ENCODE measurements around the gene POLR3B. TPM values are rescaled to one million over a fixed set of nuclear protein-coding genes. Genes with fewer than 3 reads are reported as not detected.

POLR3B gene
- polyA plus RNA-seq, 1 donor (not counting 4 experiments of a cell fraction or from before 2014, with no cell fraction given) = 13.9 TPM

DNA sequence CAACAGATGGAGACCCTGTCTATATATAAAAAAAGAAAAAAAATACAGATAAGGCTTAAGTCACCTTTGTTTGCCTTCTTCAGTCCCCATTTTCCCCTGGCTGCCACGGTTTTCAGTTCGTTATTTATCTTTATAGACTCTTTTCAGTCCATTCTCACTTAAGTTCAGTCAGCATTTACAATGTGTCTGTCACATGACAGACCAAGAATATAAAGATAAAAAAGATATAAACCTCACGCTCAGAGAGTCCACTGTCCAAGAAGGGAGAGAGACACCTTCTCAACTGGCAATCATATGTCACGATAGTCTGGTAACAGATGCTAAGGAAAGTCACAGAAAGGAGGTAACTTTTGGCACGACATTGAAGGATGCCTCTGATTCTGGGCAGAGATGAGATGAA, 13.4 kb upstream of the POLR3B start:
- Histone ChIP-seq H3K27ac (ENCODE audit: control insufficient read depth, insufficient read depth, low read length) (no peak overlapping the region), H3K27me3 (ENCODE audit: control insufficient read depth, extremely low read depth, insufficient read depth, low read length) (no peaks in the 10 kb centered on the region), H3K9me3 (ENCODE audit: control insufficient read depth, low read depth, low read length) (no peaks in the 10 kb centered on the region), H3K4me1 (ENCODE audit: control insufficient read depth, extremely low read depth, insufficient read depth, low read length) (peaks cover 11% of the 10 kb centered on the region), H3K4me3 (ENCODE audit: control insufficient read depth in 2 of 3, extremely low read depth in 1 of 3, insufficient read depth in 2 of 3, low read depth in 1 of 3, low read length in 3 of 3) (no peak overlapping the region), H3K79me2 (ENCODE audit: control insufficient read depth, insufficient read depth, low read length) (no peaks in the 10 kb centered on the region), H3K9me1 (ENCODE audit: control insufficient read depth, extremely low read depth, insufficient read depth, low read length) (no peaks in the 10 kb centered on the region), H2AFZ (ENCODE audit: control insufficient read depth, low read length) (no peak overlapping the region), H3K36me3 (ENCODE audit: control insufficient read depth in 2 of 2, extremely low read depth in 1 of 2, insufficient read depth in 2 of 2, low read length in 2 of 2) (no peaks in the 10 kb centered on the region), H3K4me2 (ENCODE audit: control insufficient read depth, extremely low read depth, insufficient read depth, low read depth, low read length) (no peak overlapping the region), H3K9ac (ENCODE audit: control insufficient read depth, extremely low read depth, insufficient read depth, low read length) (no peak overlapping the region), H4K20me1 (ENCODE audit: control insufficient read depth, extremely low read depth, insufficient read depth, low read length) (no peaks in the 10 kb centered on the region)
- FAIRE-seq (no peak), DNase-seq (ENCODE audit: low read depth, low spot score) (no peak)
- dilution Hi-C loops (cut with MboI; ENCODE audit: extremely low pct_ligation_motif_present, low sequenced_read_pairs) = no loop called here
- no peak for TF ChIP-seq EZH2 (IDR thresholded peaks at IDR 0.05; ENCODE audit: low read length)
- TF ChIP-seq, protein P1, sequence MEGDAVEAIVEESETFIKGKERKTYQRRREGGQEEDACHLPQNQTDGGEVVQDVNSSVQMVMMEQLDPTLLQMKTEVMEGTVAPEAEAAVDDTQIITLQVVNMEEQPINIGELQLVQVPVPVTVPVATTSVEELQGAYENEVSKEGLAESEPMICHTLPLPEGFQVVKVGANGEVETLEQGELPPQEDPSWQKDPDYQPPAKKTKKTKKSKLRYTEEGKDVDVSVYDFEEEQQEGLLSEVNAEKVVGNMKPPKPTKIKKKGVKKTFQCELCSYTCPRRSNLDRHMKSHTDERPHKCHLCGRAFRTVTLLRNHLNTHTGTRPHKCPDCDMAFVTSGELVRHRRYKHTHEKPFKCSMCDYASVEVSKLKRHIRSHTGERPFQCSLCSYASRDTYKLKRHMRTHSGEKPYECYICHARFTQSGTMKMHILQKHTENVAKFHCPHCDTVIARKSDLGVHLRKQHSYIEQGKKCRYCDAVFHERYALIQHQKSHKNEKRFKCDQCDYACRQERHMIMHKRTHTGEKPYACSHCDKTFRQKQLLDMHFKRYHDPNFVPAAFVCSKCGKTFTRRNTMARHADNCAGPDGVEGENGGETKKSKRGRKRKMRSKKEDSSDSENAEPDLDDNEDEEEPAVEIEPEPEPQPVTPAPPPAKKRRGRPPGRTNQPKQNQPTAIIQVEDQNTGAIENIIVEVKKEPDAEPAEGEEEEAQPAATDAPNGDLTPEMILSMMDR (optimal IDR thresholded peaks at IDR 0.05 in 1 of 3, IDR thresholded peaks at IDR 0.05 in 1 of 3, conservative IDR thresholded peaks at IDR 0.05 in 1 of 3; ENCODE audit: extremely low read depth in 1 of 3, insufficient read depth in 2 of 3, low read length in 3 of 3) = no peak

DNA sequence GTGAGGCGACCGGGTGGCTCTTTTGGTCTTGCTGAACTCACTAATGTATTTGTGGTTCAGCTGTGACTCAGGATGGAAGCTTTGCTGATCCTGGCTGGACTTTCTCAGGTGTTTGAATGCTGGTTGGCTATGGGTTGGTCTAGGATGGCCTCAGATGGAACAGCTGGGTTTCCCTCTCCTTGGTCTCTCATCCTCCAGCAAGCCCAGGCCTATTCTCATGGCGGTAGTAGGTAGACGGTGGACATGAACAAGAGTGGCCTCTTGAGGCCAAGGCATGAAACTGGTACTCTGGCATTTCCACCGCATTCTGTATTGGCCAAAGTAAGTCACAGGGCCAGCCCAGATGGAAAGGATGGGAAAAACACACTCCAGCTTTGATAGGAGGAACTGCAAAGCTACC, 11.8 kb upstream of the POLR3B start:
- FAIRE-seq (no peak), DNase-seq (ENCODE audit: low read depth, low spot score) (no peak)
- Histone ChIP-seq H3K27ac (ENCODE audit: control insufficient read depth, insufficient read depth, low read length) (no peak overlapping the region), H3K4me2 (ENCODE audit: control insufficient read depth, extremely low read depth, insufficient read depth, low read depth, low read length) (no peak overlapping the region), H2AFZ (ENCODE audit: control insufficient read depth, low read length) (no peak overlapping the region), H3K4me3 (ENCODE audit: control insufficient read depth in 2 of 3, extremely low read depth in 1 of 3, insufficient read depth in 2 of 3, low read depth in 1 of 3, low read length in 3 of 3) (no peak overlapping the region), H4K20me1 (ENCODE audit: control insufficient read depth, extremely low read depth, insufficient read depth, low read length) (no peaks in the 10 kb centered on the region), H3K36me3 (ENCODE audit: control insufficient read depth in 2 of 2, extremely low read depth in 1 of 2, insufficient read depth in 2 of 2, low read length in 2 of 2) (no peaks in the 10 kb centered on the region), H3K79me2 (ENCODE audit: control insufficient read depth, insufficient read depth, low read length) (no peaks in the 10 kb centered on the region), H3K9ac (ENCODE audit: control insufficient read depth, extremely low read depth, insufficient read depth, low read length) (no peak overlapping the region), H3K4me1 (ENCODE audit: control insufficient read depth, extremely low read depth, insufficient read depth, low read length) (peaks cover 11% of the 10 kb centered on the region), H3K9me3 (ENCODE audit: control insufficient read depth, low read depth, low read length) (no peaks in the 10 kb centered on the region), H3K9me1 (ENCODE audit: control insufficient read depth, extremely low read depth, insufficient read depth, low read length) (no peaks in the 10 kb centered on the region), H3K27me3 (ENCODE audit: control insufficient read depth, extremely low read depth, insufficient read depth, low read length) (no peaks in the 10 kb centered on the region)
- dilution Hi-C loops (cut with MboI; ENCODE audit: extremely low pct_ligation_motif_present, low sequenced_read_pairs) = no loop called here
- no peak for TF ChIP-seq EZH2 (IDR thresholded peaks at IDR 0.05; ENCODE audit: low read length)
- TF ChIP-seq, protein P1 (optimal IDR thresholded peaks at IDR 0.05 in 1 of 3, IDR thresholded peaks at IDR 0.05 in 1 of 3, conservative IDR thresholded peaks at IDR 0.05 in 1 of 3; ENCODE audit: extremely low read depth in 1 of 3, insufficient read depth in 2 of 3, low read length in 3 of 3) = peak in 2 of 3 experiments; percentile 42 to 60

Data from keratinocyte (primary cell).